ENCODE data around the gene FRMD6. TPM values are rescaled to one million over a fixed set of nuclear protein-coding genes. Genes with fewer than 3 reads are reported as not detected.

Gene FRMD6
- total and polyA plus RNA-seq, 9 of the 15 experiments (the other 6 are each of a cell fraction or from before 2014, with no cell fraction given), result 0.11 to 0.92 (median 0.53) TPM

DNA sequence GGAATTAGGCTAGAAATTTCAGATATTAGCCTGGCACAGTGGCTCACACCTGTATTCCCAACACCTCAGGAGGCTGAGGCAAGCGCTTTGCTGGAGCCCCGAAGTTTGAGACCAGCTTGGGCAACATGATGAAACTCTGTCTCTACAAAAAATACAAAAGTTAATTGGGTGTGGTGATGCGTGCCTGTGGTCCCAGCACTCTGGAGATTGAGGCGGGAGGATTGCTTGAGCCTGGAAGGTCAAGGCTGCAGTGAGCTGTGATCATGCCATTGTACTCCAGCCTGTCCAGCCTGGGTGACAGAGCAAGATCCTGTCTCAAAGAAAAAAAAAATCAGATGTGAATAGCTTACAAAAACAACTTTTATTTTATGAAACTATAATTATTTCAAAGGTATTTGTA, 15.1 kb downstream of the FRMD6 start:
- Histone ChIP-seq H3K79me2 (ENCODE audit: control insufficient read depth, insufficient read depth, low read length) (no peaks in the 10 kb centered on the region), H3K4me2 (ENCODE audit: insufficient read depth, low read length) (no peak overlapping the region), H3K27ac (ENCODE audit: extremely low read depth, low read depth, low read length) (no peak overlapping the region), H3K9me3 (replicated peaks; ENCODE audit: control insufficient read depth, insufficient read depth, low read depth, low read length) (no peaks in the 10 kb centered on the region), H2AFZ (ENCODE audit: low read depth, low read length) (no peak overlapping the region), H3K27me3 (ENCODE audit: control insufficient read depth in 2 of 2, insufficient read depth in 2 of 2, low read length in 2 of 2) (no peaks in the 10 kb centered on the region), H3K4me3 (no peak overlapping the region), H3K36me3 (ENCODE audit: control insufficient read depth, insufficient read depth, low read length) (no peaks in the 10 kb centered on the region), H3K9me1 (ENCODE audit: control insufficient read depth, insufficient read depth, low read length) (no peaks in the 10 kb centered on the region), H3K4me1 (replicated peaks in 1 of 2; ENCODE audit: control insufficient read depth in 2 of 2, insufficient read depth in 2 of 2, low read length in 2 of 2) (no peaks in the 10 kb centered on the region), H3K9ac (ENCODE audit: insufficient read depth in 1 of 2, low read depth in 2 of 2, low read length in 2 of 2) (no peak overlapping the region), H4K20me1 (replicated peaks; ENCODE audit: control insufficient read depth, insufficient read depth, low read length) (no peaks in the 10 kb centered on the region)
- FAIRE-seq, result no peak
- 6% methylated on average over 4 of the region's 4 CpGs for WGBS (ENCODE audit: insufficient coverage, low coverage, missing lambda C conversion rate)
- intact Hi-C loops (cut with micrococcal nuclease) (no loop called here), in situ Hi-C loops (cut with MboI) (no loop called here)
- no peak for DNase-seq (ENCODE audit: extremely low read depth in 1 of 4, low spot score in 3 of 4)
- no TSS peak for BruUV-seq (replicated peaks)
- CTCF ChIA-PET (ENCODE audit: low intra/inter-chr PET ratio), result no interaction called here
- POLR2A ChIA-PET, result no interaction called here
- TF ChIP-seq ZFX (CRISPR knock-in tag; IDR thresholded peaks at IDR 0.05) (no peak), TAF1 (IDR thresholded peaks at IDR 0.05; ENCODE audit: control insufficient read depth, extremely low read depth, insufficient read depth, low read length, severe bottlenecking) (no peak), FOXM1 (IDR thresholded peaks at IDR 0.05; ENCODE audit: low read depth) (no peak), FOXM1 (CRISPR knock-in tag; IDR thresholded peaks at IDR 0.05; ENCODE audit: low read depth) (no peak), TBL1XR1 (IDR thresholded peaks at IDR 0.05; ENCODE audit: low read length in 2 of 2) (no peak), ERF (CRISPR knock-in tag; IDR thresholded peaks at IDR 0.05) (no peak), NR2C2 (CRISPR knock-in tag; IDR thresholded peaks at IDR 0.05) (no peak), NR2C2 (tag; IDR thresholded peaks at IDR 0.05) (no peak), POU5F1 (IDR thresholded peaks at IDR 0.05; ENCODE audit: borderline replicate concordance, low read depth, low read length, partially characterized antibody) (no peak), BMI1 (IDR thresholded peaks at IDR 0.05; ENCODE audit: low read length) (no peak), FOSL1 (tag; conservative IDR thresholded peaks at IDR 0.05) (no peak), MYBL2 (IDR thresholded peaks at IDR 0.05; ENCODE audit: low read depth) (no peak), MYBL2 (CRISPR knock-in tag; IDR thresholded peaks at IDR 0.05; ENCODE audit: borderline replicate concordance) (no peak), ZEB2 (IDR thresholded peaks at IDR 0.05) (no peak), ZBTB26 (CRISPR knock-in tag; IDR thresholded peaks at IDR 0.05) (no peak), ARID1B (IDR thresholded peaks at IDR 0.05) (no peak), GABPB2 (CRISPR knock-in tag; conservative IDR thresholded peaks at IDR 0.05) (no peak)
- TF ChIP-seq, protein P1, sequence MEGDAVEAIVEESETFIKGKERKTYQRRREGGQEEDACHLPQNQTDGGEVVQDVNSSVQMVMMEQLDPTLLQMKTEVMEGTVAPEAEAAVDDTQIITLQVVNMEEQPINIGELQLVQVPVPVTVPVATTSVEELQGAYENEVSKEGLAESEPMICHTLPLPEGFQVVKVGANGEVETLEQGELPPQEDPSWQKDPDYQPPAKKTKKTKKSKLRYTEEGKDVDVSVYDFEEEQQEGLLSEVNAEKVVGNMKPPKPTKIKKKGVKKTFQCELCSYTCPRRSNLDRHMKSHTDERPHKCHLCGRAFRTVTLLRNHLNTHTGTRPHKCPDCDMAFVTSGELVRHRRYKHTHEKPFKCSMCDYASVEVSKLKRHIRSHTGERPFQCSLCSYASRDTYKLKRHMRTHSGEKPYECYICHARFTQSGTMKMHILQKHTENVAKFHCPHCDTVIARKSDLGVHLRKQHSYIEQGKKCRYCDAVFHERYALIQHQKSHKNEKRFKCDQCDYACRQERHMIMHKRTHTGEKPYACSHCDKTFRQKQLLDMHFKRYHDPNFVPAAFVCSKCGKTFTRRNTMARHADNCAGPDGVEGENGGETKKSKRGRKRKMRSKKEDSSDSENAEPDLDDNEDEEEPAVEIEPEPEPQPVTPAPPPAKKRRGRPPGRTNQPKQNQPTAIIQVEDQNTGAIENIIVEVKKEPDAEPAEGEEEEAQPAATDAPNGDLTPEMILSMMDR (IDR thresholded peaks at IDR 0.05 in 2 of 3, conservative IDR thresholded peaks at IDR 0.05 in 1 of 3; ENCODE audit: insufficient read depth in 2 of 3, low read depth in 1 of 3, low read length in 3 of 3), result no peak
- TF ChIP-seq, protein P2, sequence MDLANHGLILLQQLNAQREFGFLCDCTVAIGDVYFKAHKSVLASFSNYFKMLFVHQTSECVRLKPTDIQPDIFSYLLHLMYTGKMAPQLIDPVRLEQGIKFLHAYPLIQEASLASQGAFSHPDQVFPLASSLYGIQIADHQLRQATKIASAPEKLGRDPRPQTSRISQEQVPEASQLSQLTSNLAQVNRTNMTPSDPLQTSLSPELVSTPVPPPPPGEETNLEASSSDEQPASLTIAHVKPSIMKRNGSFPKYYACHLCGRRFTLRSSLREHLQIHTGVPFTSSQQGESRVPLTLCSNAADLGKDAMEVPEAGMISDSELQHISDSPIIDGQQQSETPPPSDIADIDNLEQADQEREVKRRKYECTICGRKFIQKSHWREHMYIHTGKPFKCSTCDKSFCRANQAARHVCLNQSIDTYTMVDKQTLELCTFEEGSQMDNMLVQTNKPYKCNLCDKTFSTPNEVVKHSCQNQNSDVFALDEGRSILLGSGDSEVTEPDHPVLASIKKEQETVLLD (IDR thresholded peaks at IDR 0.05), result no peak
- ATAC-seq, result no peak
